T-cell (primary cell): ENCODE results near the gene BSND. TPM values are rescaled to one million over a fixed set of nuclear protein-coding genes. Genes with fewer than 3 reads are reported as not detected.
"Not testable (repeated sequence)": the region's sequence is repeated elsewhere in the genome, so short reads cannot be mapped to it uniquely, and the experiment has no call there.

ENCODE experiments used
- ATAC-seq, 4 experiments: fragments of 200-7000 bp in 3 of 4; fragments of 150-1000 bp in 1 of 4; cut with Tn5 transposase; replicated peaks in 1 of 4; 1 replicate in 3 of 4; 2 replicates in 1 of 4; pipeline ENCODE4 v1.10.0; 2021; ENCODE audit warnings: moderate library complexity in 3 of 4, mild to moderate bottlenecking in 2 of 4, moderate number of reproducible peaks in 1 of 4
- CTCF ChIA-PET, 2 donors: fragments of 300-600 bp; sonication (Branson Sonifier 250); formaldehyde crosslinking; loops; one replicate each; lab custom pipeline; 2022; ENCODE audit warnings: antibody characterized with exemption in 2 of 2; lab: Charles Lee
- POLR2A ChIA-PET, 2 donors: fragments of 300-600 bp; sonication (Branson Sonifier 250); formaldehyde crosslinking; loops; one replicate each; lab custom pipeline; 2022; ENCODE audit warnings: antibody characterized with exemption in 2 of 2; lab: Charles Lee
- DNase-seq, 35 experiments: peaks; one replicate each; pipeline versions ENCODE4 v3.0.0 to v3.0.0-alpha.2; 2013 to 2023
- H3K27ac ChIP-seq: one replicate; pipeline ENCODE4 v1.5.1; 2013; ENCODE audit warnings: low read length
- H3K27me3 ChIP-seq, 2 experiments: replicated peaks in 1 of 2; 1 replicate in 1 of 2; 2 replicates in 1 of 2; pipeline versions ENCODE4 v1.6.1 to v1.7.0; 2013; ENCODE audit warnings: low read length in 1 of 2, mixed read lengths in 1 of 2; ENCODE audit not compliant: control insufficient read depth in 2 of 2, insufficient read depth in 2 of 2; ENCODE audit errors: extremely low read depth in 1 of 2
- H3K36me3 ChIP-seq, 2 donors: 1 replicate in 1 of 2; 2 replicates in 1 of 2; pipeline versions ENCODE4 v1.6.1 to v1.7.0; 2013; ENCODE audit warnings: low read length in 1 of 2; ENCODE audit not compliant: control insufficient read depth in 2 of 2, insufficient read depth in 1 of 2; ENCODE audit errors: extremely low read depth in 1 of 2
- H3K4me1 ChIP-seq, 2 experiments: 1 replicate in 1 of 2; 2 replicates in 1 of 2; pipeline versions ENCODE4 v1.6.1 to v1.7.0; 2013; ENCODE audit warnings: low read length in 2 of 2, mixed read lengths in 1 of 2; ENCODE audit not compliant: insufficient read depth in 2 of 2, control insufficient read depth in 1 of 2; ENCODE audit errors: extremely low read depth in 1 of 2
- H3K4me3 ChIP-seq, 2 donors: 1 replicate in 1 of 2; 2 replicates in 1 of 2; pipeline versions ENCODE4 v1.5.1 to v1.7.0; 2013; ENCODE audit warnings: mild to moderate bottlenecking in 2 of 2, low read length in 1 of 2, moderate library complexity in 1 of 2; ENCODE audit not compliant: control insufficient read depth in 1 of 2; ENCODE audit errors: extremely low read depth in 1 of 2
- H3K9me3 ChIP-seq: 2 replicates; pipeline ENCODE4 v1.7.0; 2013
- H3K27ac Mint-ChIP-seq, 2 donors: one replicate each; pipeline ENCODE4 v1.8.0; 2020 to 2021; ENCODE audit warnings: mild to moderate bottlenecking in 2 of 2, mixed read lengths in 2 of 2
- H3K27me3 Mint-ChIP-seq, 2 donors: one replicate each; pipeline ENCODE4 v1.8.0; 2021 to 2022; ENCODE audit warnings: mixed read lengths in 2 of 2
- H3K36me3 Mint-ChIP-seq: one replicate; pipeline ENCODE4 v1.8.0; 2021; ENCODE audit warnings: mixed read lengths
- H3K4me1 Mint-ChIP-seq, 3 donors: one replicate each; pipeline ENCODE4 v1.8.0; 2020 to 2022; ENCODE audit warnings: mixed read lengths in 3 of 3, mild to moderate bottlenecking in 1 of 3
- H3K4me3 Mint-ChIP-seq, 3 donors: one replicate each; pipeline ENCODE4 v1.8.0; 2020 to 2022; ENCODE audit warnings: mild to moderate bottlenecking in 3 of 3, mixed read lengths in 3 of 3, moderate library complexity in 3 of 3
- H3K9me3 Mint-ChIP-seq, 3 donors: one replicate each; pipeline ENCODE4 v1.8.0; 2020 to 2022; ENCODE audit warnings: mixed read lengths in 3 of 3
- WGBS: methylation state at CpG from one replicate; pipeline ENCODE4 v1.1.5; 2013; ENCODE audit warnings: missing lambda C conversion rate; ENCODE audit not compliant: insufficient coverage; 5-methylcytosine and 5-hydroxymethylcytosine counted together
- total RNA-seq, 35 experiments: library from RNA in 6 of 35; stranded (reverse) in 6 of 35; fragments of 120-200 nt in 1 of 35; gene quantifications; one replicate each; pipeline versions ENCODE4 v1.2.1 to v1.2.4 and lab custom pipeline; 2013 to 2026

The BSND gene
- total RNA-seq, 5 donors from 2014 or later (not counting 1 experiment from before 2014, with no cell fraction given) = not detected

- H3K27ac Mint-ChIP-seq, H3K4me3 ChIP-seq, H3K36me3 Mint-ChIP-seq, DNase-seq, H3K4me1 Mint-ChIP-seq, H3K4me3 Mint-ChIP-seq, H3K36me3 ChIP-seq, POLR2A ChIA-PET, ATAC-seq, H3K9me3 Mint-ChIP-seq, CTCF ChIA-PET, H3K9me3 ChIP-seq, H3K4me1 ChIP-seq, H3K27ac ChIP-seq: not testable (repeated sequence)
- H3K27me3 ChIP-seq = peaks cover 3 to 23% of the 10 kb centered on the region in 2 experiments
- H3K27me3 Mint-ChIP-seq = peaks cover 23 to 42% of the 10 kb centered on the region in 2 donors
- WGBS = no CpG with 5 or more reads among the region's 5 CpGs
These were observed 32.4 kb downstream of the BSND start for GRCh38 chr1:55031098-55031497.

- POLR2A ChIA-PET = no interaction called here
These were observed 34.5 kb downstream of the BSND start for GRCh38 chr1:55033265-55033614.

GRCh38 chr1:55034476-55035133 is 35.9 kb downstream of the BSND start:
- H3K27me3 ChIP-seq = peaks cover 3 to 41% of the 10 kb centered on the region in 2 experiments
- POLR2A ChIA-PET = no interaction called here
- no peaks in the 10 kb centered on the region for H3K36me3 ChIP-seq
- H3K4me3 Mint-ChIP-seq = no peak overlapping the region
- no peaks in the 10 kb centered on the region for H3K9me3 Mint-ChIP-seq
- no peak overlapping the region for H3K4me3 ChIP-seq
- no peak overlapping the region for H3K27ac Mint-ChIP-seq
- peaks cover 42 to 70% of the 10 kb centered on the region in 2 donors for H3K27me3 Mint-ChIP-seq
- no peaks in the 10 kb centered on the region for H3K9me3 ChIP-seq
- peaks cover 2 to 6% (median 3%) of the 10 kb centered on the region in 3 donors for H3K4me1 Mint-ChIP-seq
- no peaks in the 10 kb centered on the region for H3K36me3 Mint-ChIP-seq
- ATAC-seq (no peak), DNase-seq (no peak)
- H3K4me1 ChIP-seq = no peaks in the 10 kb centered on the region
- no peak overlapping the region for H3K27ac ChIP-seq
- WGBS = 76% methylated on average over 4 of the region's 6 CpGs
- CTCF ChIA-PET = interaction anchor here in 1 of 2 donors (0.6 kb wide), 1 partner anchor 762 kb away, joined by 3 read pairs; no protein-coding TSS in a partner anchor

More at GRCh38 chr1:55033265-55033614, 34.5 kb downstream of the BSND start:
- ATAC-seq (no peak), DNase-seq (no peak)
- peaks cover 38 to 60% of the 10 kb centered on the region in 2 donors for H3K27me3 Mint-ChIP-seq
- 86% methylated on average over 5 of the region's 7 CpGs for WGBS
- H3K27me3 ChIP-seq = peaks cover 3 to 30% of the 10 kb centered on the region in 2 experiments
- H3K4me1 ChIP-seq = no peaks in the 10 kb centered on the region
- no peaks in the 10 kb centered on the region for H3K9me3 Mint-ChIP-seq
- no peaks in the 10 kb centered on the region for H3K4me1 Mint-ChIP-seq
- CTCF ChIA-PET = no interaction called here
- H3K27ac ChIP-seq = no peak overlapping the region
- H3K36me3 ChIP-seq = no peaks in the 10 kb centered on the region
- no peaks in the 10 kb centered on the region for H3K9me3 ChIP-seq
- H3K4me3 Mint-ChIP-seq = no peak overlapping the region
- H3K4me3 ChIP-seq = no peak overlapping the region
- H3K36me3 Mint-ChIP-seq = no peaks in the 10 kb centered on the region
- H3K27ac Mint-ChIP-seq = no peak overlapping the region

- ATAC-seq (no peak), DNase-seq (no peak)
- Mint-ChIP-seq H3K27ac (no peak overlapping the region), H3K9me3 (no peaks in the 10 kb centered on the region), H3K4me1 (peaks cover 6 to 7% (median 7%) of the 10 kb centered on the region in 3 donors), H3K36me3 (no peaks in the 10 kb centered on the region), H3K4me3 (no peak overlapping the region), H3K27me3 (peaks cover 52 to 76% of the 10 kb centered on the region in 2 donors)
- Histone ChIP-seq H3K27me3 (peaks cover 3 to 49% of the 10 kb centered on the region in 2 experiments), H3K27ac (no peak overlapping the region), H3K4me3 (no peak overlapping the region), H3K9me3 (no peaks in the 10 kb centered on the region), H3K4me1 (no peaks in the 10 kb centered on the region), H3K36me3 (no peaks in the 10 kb centered on the region)
- ChIA-PET POLR2A (no interaction called here), CTCF (no interaction called here)
- WGBS = 37% methylated on average over 3 of the region's 4 CpGs
These were observed 37.2 kb downstream of the BSND start for GRCh38 chr1:55035904-55036303.

- Histone ChIP-seq H3K36me3 (no peaks in the 10 kb centered on the region), H3K4me3 (no peak overlapping the region), H3K27ac (no peak overlapping the region), H3K9me3 (no peaks in the 10 kb centered on the region), H3K27me3 (peaks cover 5 to 57% of the 10 kb centered on the region in 2 experiments), H3K4me1 (no peaks in the 10 kb centered on the region)
- DNase-seq (no peak), ATAC-seq (no peak)
- no peak overlapping the region for H3K4me3 Mint-ChIP-seq
- no peaks in the 10 kb centered on the region for H3K36me3 Mint-ChIP-seq
- H3K9me3 Mint-ChIP-seq = no peaks in the 10 kb centered on the region
- ChIA-PET CTCF (no interaction called here), POLR2A (no interaction called here)
- H3K27me3 Mint-ChIP-seq = peaks cover 57 to 80% of the 10 kb centered on the region in 2 donors
- H3K27ac Mint-ChIP-seq = no peak overlapping the region
- 89% methylated on average over 7 of the region's 8 CpGs for WGBS
- peaks cover 6 to 7% (median 7%) of the 10 kb centered on the region in 3 donors for H3K4me1 Mint-ChIP-seq
These were observed 39.2 kb downstream of the BSND start for GRCh38 chr1:55037733-55038551.

GRCh38 chr1:55038552-55038838 is 39.8 kb downstream of the BSND start:
- no peak for DNase-seq
- H3K36me3 ChIP-seq = no peaks in the 10 kb centered on the region
- no peak overlapping the region for H3K27ac Mint-ChIP-seq
- ChIA-PET POLR2A (no interaction called here), CTCF (no interaction called here)
- no peak for ATAC-seq
- no peaks in the 10 kb centered on the region for H3K4me1 ChIP-seq
- no peak overlapping the region for H3K4me3 ChIP-seq
- peaks cover 6 to 7% (median 7%) of the 10 kb centered on the region in 3 donors for H3K4me1 Mint-ChIP-seq
- H3K9me3 ChIP-seq = no peaks in the 10 kb centered on the region
- H3K36me3 Mint-ChIP-seq = no peaks in the 10 kb centered on the region
- no peaks in the 10 kb centered on the region for H3K9me3 Mint-ChIP-seq
- H3K4me3 Mint-ChIP-seq = no peak overlapping the region
- peaks cover 52 to 74% of the 10 kb centered on the region in 2 donors for H3K27me3 Mint-ChIP-seq
- H3K27ac ChIP-seq = no peak overlapping the region
- WGBS = 75% methylated on average over 1 of the region's 3 CpGs
- peaks cover 5 to 52% of the 10 kb centered on the region in 2 experiments for H3K27me3 ChIP-seq
